Panc1 (cell line): ENCODE data around the gene MSANTD1.

Experiments
- POLR2AphosphoS5 ChIP-seq: IDR thresholded peaks from 2 replicates; pipeline ENCODE4 v1.6.1; 2012; ENCODE audit warnings: mild to moderate bottlenecking, low read depth, low read length, moderate library complexity
- SIN3A ChIP-seq: IDR thresholded peaks from 2 replicates; pipeline ENCODE4 v1.6.1; 2012; ENCODE audit warnings: low read depth, mild to moderate bottlenecking, low read length, moderate library complexity, borderline replicate concordance; ENCODE audit not compliant: insufficient read depth
- TCF7L2 ChIP-seq: IDR thresholded peaks from 2 replicates; pipeline ENCODE4 v1.6.1; 2011; ENCODE audit warnings: mild to moderate bottlenecking, low read depth, low read length, inconsistent platforms
- TF ChIP-seq, protein P1 (sequence below): fragments of 450-650 bp; IDR thresholded peaks from 2 replicates; pipeline ENCODE4 v1.5.1; 2017; ENCODE audit warnings: mild to moderate bottlenecking
- TF ChIP-seq, protein P2 (sequence below), 2 experiments: IDR thresholded peaks; 2 replicates each; pipeline ENCODE4 v1.6.1; 2011 to 2012; ENCODE audit warnings: low read depth in 2 of 2, control low read depth in 1 of 2, low read length in 1 of 2, mild to moderate bottlenecking in 1 of 2, moderate library complexity in 1 of 2; ENCODE audit not compliant: insufficient read depth in 1 of 2

DNA sequence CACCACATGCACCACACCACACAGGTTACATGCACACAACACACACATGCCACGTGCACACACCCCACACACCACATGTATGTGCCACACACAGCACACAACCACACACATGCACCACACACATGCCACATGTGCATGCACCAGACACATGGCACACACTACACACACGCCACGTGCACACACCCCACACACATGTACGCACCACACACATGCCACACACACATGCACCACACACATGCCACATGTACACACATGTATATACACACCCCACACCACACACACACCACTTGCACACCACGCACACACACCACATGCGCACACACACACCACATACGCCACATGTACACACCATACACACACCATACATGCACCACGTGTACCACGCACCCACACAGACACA, 19.6 kb upstream of the MSANTD1 start:
- TF ChIP-seq, protein P1, sequence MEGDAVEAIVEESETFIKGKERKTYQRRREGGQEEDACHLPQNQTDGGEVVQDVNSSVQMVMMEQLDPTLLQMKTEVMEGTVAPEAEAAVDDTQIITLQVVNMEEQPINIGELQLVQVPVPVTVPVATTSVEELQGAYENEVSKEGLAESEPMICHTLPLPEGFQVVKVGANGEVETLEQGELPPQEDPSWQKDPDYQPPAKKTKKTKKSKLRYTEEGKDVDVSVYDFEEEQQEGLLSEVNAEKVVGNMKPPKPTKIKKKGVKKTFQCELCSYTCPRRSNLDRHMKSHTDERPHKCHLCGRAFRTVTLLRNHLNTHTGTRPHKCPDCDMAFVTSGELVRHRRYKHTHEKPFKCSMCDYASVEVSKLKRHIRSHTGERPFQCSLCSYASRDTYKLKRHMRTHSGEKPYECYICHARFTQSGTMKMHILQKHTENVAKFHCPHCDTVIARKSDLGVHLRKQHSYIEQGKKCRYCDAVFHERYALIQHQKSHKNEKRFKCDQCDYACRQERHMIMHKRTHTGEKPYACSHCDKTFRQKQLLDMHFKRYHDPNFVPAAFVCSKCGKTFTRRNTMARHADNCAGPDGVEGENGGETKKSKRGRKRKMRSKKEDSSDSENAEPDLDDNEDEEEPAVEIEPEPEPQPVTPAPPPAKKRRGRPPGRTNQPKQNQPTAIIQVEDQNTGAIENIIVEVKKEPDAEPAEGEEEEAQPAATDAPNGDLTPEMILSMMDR = no peak
- TF ChIP-seq, protein P2, sequence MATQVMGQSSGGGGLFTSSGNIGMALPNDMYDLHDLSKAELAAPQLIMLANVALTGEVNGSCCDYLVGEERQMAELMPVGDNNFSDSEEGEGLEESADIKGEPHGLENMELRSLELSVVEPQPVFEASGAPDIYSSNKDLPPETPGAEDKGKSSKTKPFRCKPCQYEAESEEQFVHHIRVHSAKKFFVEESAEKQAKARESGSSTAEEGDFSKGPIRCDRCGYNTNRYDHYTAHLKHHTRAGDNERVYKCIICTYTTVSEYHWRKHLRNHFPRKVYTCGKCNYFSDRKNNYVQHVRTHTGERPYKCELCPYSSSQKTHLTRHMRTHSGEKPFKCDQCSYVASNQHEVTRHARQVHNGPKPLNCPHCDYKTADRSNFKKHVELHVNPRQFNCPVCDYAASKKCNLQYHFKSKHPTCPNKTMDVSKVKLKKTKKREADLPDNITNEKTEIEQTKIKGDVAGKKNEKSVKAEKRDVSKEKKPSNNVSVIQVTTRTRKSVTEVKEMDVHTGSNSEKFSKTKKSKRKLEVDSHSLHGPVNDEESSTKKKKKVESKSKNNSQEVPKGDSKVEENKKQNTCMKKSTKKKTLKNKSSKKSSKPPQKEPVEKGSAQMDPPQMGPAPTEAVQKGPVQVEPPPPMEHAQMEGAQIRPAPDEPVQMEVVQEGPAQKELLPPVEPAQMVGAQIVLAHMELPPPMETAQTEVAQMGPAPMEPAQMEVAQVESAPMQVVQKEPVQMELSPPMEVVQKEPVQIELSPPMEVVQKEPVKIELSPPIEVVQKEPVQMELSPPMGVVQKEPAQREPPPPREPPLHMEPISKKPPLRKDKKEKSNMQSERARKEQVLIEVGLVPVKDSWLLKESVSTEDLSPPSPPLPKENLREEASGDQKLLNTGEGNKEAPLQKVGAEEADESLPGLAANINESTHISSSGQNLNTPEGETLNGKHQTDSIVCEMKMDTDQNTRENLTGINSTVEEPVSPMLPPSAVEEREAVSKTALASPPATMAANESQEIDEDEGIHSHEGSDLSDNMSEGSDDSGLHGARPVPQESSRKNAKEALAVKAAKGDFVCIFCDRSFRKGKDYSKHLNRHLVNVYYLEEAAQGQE (IDR thresholded peaks at IDR 0.05; ENCODE audit: insufficient read depth in 1 of 2, low read depth in 2 of 2, low read length in 1 of 2) = no peak
- TF ChIP-seq SIN3A = no peak
- TF ChIP-seq POLR2AphosphoS5 = no peak
- TF ChIP-seq TCF7L2 = no peak
